ENCODE measurements around the gene SIL1.

- TF ChIP-seq CHD2 (IDR thresholded peaks at IDR 0.05; ENCODE audit: low read depth, low read length) (no peak), ZNF436 (CRISPR knock-in tag; IDR thresholded peaks at IDR 0.05) (no peak), EZH2 (IDR thresholded peaks at IDR 0.05; ENCODE audit: borderline replicate concordance, low read depth, low read length) (no peak), POLR2A (conservative IDR thresholded peaks at IDR 0.05) (no peak), PKNOX1 (IDR thresholded peaks at IDR 0.05) (no peak), HBP1 (CRISPR knock-in tag; IDR thresholded peaks at IDR 0.05) (no peak), EP300 (IDR thresholded peaks at IDR 0.05; ENCODE audit: low read length) (no peak), DPF2 (IDR thresholded peaks at IDR 0.05) (no peak), ETV6 (IDR thresholded peaks at IDR 0.05; ENCODE audit: borderline replicate concordance in 1 of 2, low read depth in 2 of 2, low read length in 1 of 2) (no peak), ETV6 (CRISPR knock-in tag; IDR thresholded peaks at IDR 0.05; ENCODE audit: borderline replicate concordance) (no peak)
Observed at GRCh38 chr5:138975098-138975847, 222.9 kb downstream of the SIL1 start.
